Testis (tissue), 2 donors: ENCODE measurements around the gene EVC2.

Source experiments
- CTCF ChIP-seq, 3 experiments: fragments of 450-650 bp in 2 of 3; fragments of 200-600 bp in 1 of 3; sonication (generic) in 1 of 3; IDR thresholded peaks; one replicate each; pipeline ENCODE4 v1.5.1; 2016 to 2019; ENCODE audit warnings: antibody characterized with exemption in 3 of 3, mild to moderate bottlenecking in 2 of 3, moderate library complexity in 1 of 3
- POLR2A ChIP-seq: fragments of 450-650 bp; IDR thresholded peaks from one replicate; pipeline ENCODE4 v1.6.1; 2017; ENCODE audit warnings: antibody characterized with exemption, mild to moderate bottlenecking, moderate library complexity

DNA sequence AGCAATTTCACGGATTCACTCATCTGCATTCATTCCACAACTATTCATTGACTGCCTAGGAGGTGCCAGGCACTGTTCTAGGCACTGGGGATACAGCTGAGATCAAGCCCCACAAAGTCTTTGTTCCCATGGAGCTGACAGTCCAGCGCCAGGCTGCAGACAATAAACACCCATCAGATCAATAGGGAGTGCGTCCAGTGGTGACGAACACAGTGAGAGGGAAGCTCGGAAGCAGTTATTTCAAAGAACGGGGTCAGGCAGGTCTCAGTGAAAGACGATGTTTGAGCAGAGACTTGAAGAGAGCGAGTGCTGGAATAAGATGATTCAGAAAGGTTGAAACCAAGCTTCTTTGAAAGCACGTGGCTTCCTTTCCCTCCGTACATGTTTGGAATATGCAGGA, 167.2 kb downstream of the EVC2 start:
- TF ChIP-seq CTCF (IDR thresholded peaks at IDR 0.05) = no peak
- no peak for TF ChIP-seq POLR2A
